HEK293 (cell line): ENCODE results near the gene SHCBP1L.
A peak's percentile ranks its signal among the peaks of the same experiment; 100 is the strongest.

Experiments
- CTCF ChIA-PET: fragments of 350-600 bp; formaldehyde crosslinking; extraction: SDS; loops from one replicate; lab custom pipeline; 2021; ENCODE audit warnings: antibody characterized with exemption; lab: Yijun Ruan, JAX
- POLR2A ChIA-PET: fragments of 300-600 bp; formaldehyde crosslinking; extraction: SDS; loops from one replicate; lab custom pipeline; 2020; ENCODE audit warnings: antibody characterized with exemption, inconsistent platforms; lab: Yijun Ruan, JAX
- H3K27ac ChIP-seq: fragments of 200-500 bp; sonication (Bioruptor generic); 2 replicates; pipeline ENCODE4 v1.5.1; 2014; ENCODE audit warnings: low read depth, low read length, control low read depth, inconsistent platforms; ENCODE audit errors: extremely low read depth
- H3K36me3 ChIP-seq, 2 experiments: fragments of 200-500 bp in 1 of 2; sonication (Bioruptor generic) in 1 of 2; 1 replicate in 1 of 2; 2 replicates in 1 of 2; pipeline ENCODE4 v1.5.1; 2014 to 2017; ENCODE audit warnings: inconsistent platforms in 2 of 2, low read length in 2 of 2; ENCODE audit not compliant: control insufficient read depth in 2 of 2, insufficient read depth in 1 of 2
- H3K4me1 ChIP-seq: fragments of 200-500 bp; sonication (Bioruptor generic); 2 replicates; pipeline ENCODE4 v1.5.1; 2014; ENCODE audit warnings: mild to moderate bottlenecking, low read length, inconsistent platforms; ENCODE audit not compliant: control insufficient read depth, insufficient read depth
- H3K4me3 ChIP-seq: 2 replicates; pipeline ENCODE4 v1.5.1; 2011; ENCODE audit warnings: low read depth, mild to moderate bottlenecking, control low read depth, low read length, moderate library complexity
- H3K9me3 ChIP-seq: fragments of 200-500 bp; sonication (Bioruptor generic); 2 replicates; pipeline ENCODE4 v1.5.1; 2014; ENCODE audit warnings: low read depth, low read length, inconsistent platforms; ENCODE audit not compliant: control insufficient read depth, insufficient read depth
- GLIS2 ChIP-seq: fragments of 450-650 bp; formaldehyde crosslinking; IDR thresholded peaks from 2 replicates; pipeline ENCODE4 v1.5.1; 2016; ENCODE audit warnings: missing biosample characterization, missing genetic modification characterization
- KLF1 ChIP-seq: fragments of 450-650 bp; formaldehyde crosslinking; IDR thresholded peaks from 2 replicates; pipeline ENCODE4 v1.5.1; 2016; ENCODE audit warnings: missing biosample characterization, missing genetic modification characterization
- MZF1 ChIP-seq: fragments of 450-650 bp; formaldehyde crosslinking; IDR thresholded peaks from 2 replicates; pipeline ENCODE4 v1.5.1; 2017; ENCODE audit warnings: missing biosample characterization, missing genetic modification characterization, borderline replicate concordance
- PRDM1 ChIP-seq: fragments of 450-650 bp; formaldehyde crosslinking; IDR thresholded peaks from 2 replicates; pipeline ENCODE4; 2016; ENCODE audit warnings: missing biosample characterization, missing genetic modification characterization
- RBAK ChIP-seq: fragments of 450-650 bp; formaldehyde crosslinking; IDR thresholded peaks from 2 replicates; pipeline ENCODE4 v1.5.1; 2016; ENCODE audit warnings: missing biosample characterization, missing genetic modification characterization
- SALL2 ChIP-seq: fragments of 450-650 bp; formaldehyde crosslinking; IDR thresholded peaks from 2 replicates; pipeline ENCODE4 v1.5.0; 2017; ENCODE audit warnings: missing biosample characterization, mild to moderate bottlenecking, missing genetic modification characterization, borderline replicate concordance
- SCRT1 ChIP-seq: fragments of 450-650 bp; formaldehyde crosslinking; IDR thresholded peaks from 2 replicates; pipeline ENCODE4 v1.5.1; 2016; ENCODE audit warnings: missing biosample characterization, missing genetic modification characterization, borderline replicate concordance
- SCRT2 ChIP-seq: fragments of 450-650 bp; formaldehyde crosslinking; IDR thresholded peaks from 2 replicates; pipeline ENCODE4 v1.5.1; 2016; ENCODE audit warnings: missing biosample characterization, missing genetic modification characterization
- ZBTB7A ChIP-seq: fragments of 450-650 bp; formaldehyde crosslinking; IDR thresholded peaks from 2 replicates; pipeline ENCODE4 v1.5.1; 2016; ENCODE audit warnings: low read depth, missing biosample characterization, missing genetic modification characterization
- ZNF132 ChIP-seq: fragments of 450-650 bp; formaldehyde crosslinking; IDR thresholded peaks from 2 replicates; pipeline ENCODE4 v1.5.1; 2017; ENCODE audit warnings: missing biosample characterization, missing genetic modification characterization, borderline replicate concordance
- ZNF19 ChIP-seq: fragments of 450-650 bp; formaldehyde crosslinking; IDR thresholded peaks from 2 replicates; pipeline ENCODE4; 2016; ENCODE audit warnings: missing biosample characterization, missing genetic modification characterization, low read depth
- ZNF202 ChIP-seq: fragments of 450-650 bp; formaldehyde crosslinking; IDR thresholded peaks from 2 replicates; pipeline ENCODE4 v1.5.1; 2016; ENCODE audit warnings: missing biosample characterization, missing genetic modification characterization, borderline replicate concordance
- ZNF24 ChIP-seq: fragments of 450-650 bp; formaldehyde crosslinking; IDR thresholded peaks from 2 replicates; pipeline ENCODE4 v1.5.1; 2016; ENCODE audit warnings: missing biosample characterization, missing genetic modification characterization
- ZNF549 ChIP-seq: fragments of 450-650 bp; IDR thresholded peaks from 2 replicates; pipeline ENCODE4 v1.5.1; 2018; ENCODE audit warnings: missing biosample characterization, missing genetic modification characterization, mild to moderate bottlenecking, inconsistent platforms, moderate library complexity
- ZNF561 ChIP-seq: fragments of 450-650 bp; IDR thresholded peaks from 2 replicates; pipeline ENCODE4 v1.5.1; 2018; ENCODE audit warnings: missing biosample characterization, missing genetic modification characterization, borderline replicate concordance
- ZNF600 ChIP-seq: fragments of 450-650 bp; formaldehyde crosslinking; IDR thresholded peaks from 2 replicates; pipeline ENCODE4 v1.5.1; 2016; ENCODE audit warnings: missing biosample characterization, missing genetic modification characterization
- ZNF654 ChIP-seq: fragments of 450-650 bp; formaldehyde crosslinking; IDR thresholded peaks from 2 replicates; pipeline ENCODE4 v1.5.1; 2016; ENCODE audit warnings: low read depth, missing biosample characterization, missing genetic modification characterization
- TF ChIP-seq, protein P1 (sequence below): fragments of 450-650 bp; formaldehyde crosslinking; IDR thresholded peaks from 2 replicates; pipeline ENCODE4 v1.5.1; 2016; ENCODE audit warnings: missing biosample characterization, missing genetic modification characterization
- TF ChIP-seq, protein P2 (sequence below): fragments of 450-650 bp; formaldehyde crosslinking; IDR thresholded peaks from 2 replicates; pipeline ENCODE4 v1.5.1; 2016; ENCODE audit warnings: missing biosample characterization, missing genetic modification characterization

SHCBP1L gene

DNA sequence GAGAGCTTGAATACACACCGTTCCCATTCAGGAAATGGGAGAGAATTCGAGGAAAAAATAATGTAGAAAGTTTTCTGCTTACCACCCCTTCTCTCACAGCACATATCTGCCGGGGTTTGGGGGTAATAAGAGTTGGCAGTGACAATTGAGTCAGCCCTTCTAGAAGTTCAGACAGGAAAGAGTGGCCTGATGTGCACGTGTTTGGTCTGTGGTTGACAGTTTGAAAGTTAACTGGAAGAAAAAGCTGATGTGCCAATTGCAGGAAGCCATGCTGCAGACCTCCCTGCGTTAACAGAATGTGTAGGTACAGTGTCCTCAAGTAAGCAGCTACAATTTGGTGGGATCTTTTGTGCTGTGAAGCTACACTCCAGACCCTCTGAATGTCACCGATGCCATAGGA lies 63.0 kb downstream of the SHCBP1L start:
- Histone ChIP-seq H3K36me3 (peaks cover 37 to 50% of the 10 kb centered on the region in 2 experiments), H3K9me3 (no peaks in the 10 kb centered on the region), H3K4me1 (no peaks in the 10 kb centered on the region), H3K4me3 (no peak overlapping the region), H3K27ac (no peak overlapping the region)
- ChIA-PET CTCF (no interaction called here), POLR2A (interaction anchor here (0.6 kb wide), 1 partner anchor 64 kb away, joined by 3 read pairs; no protein-coding TSS in a partner anchor)
- 0 out of 2 replicates have a peak, but pooled peaks have one; percentile 31 for TF ChIP-seq PRDM1 (tag by site-specific recombination)
- TF ChIP-seq ZNF19 = no peak
- no peak for TF ChIP-seq SALL2 (tag by site-specific recombination)
- TF ChIP-seq GLIS2 (tag by site-specific recombination) = no peak
- TF ChIP-seq, protein P1, sequence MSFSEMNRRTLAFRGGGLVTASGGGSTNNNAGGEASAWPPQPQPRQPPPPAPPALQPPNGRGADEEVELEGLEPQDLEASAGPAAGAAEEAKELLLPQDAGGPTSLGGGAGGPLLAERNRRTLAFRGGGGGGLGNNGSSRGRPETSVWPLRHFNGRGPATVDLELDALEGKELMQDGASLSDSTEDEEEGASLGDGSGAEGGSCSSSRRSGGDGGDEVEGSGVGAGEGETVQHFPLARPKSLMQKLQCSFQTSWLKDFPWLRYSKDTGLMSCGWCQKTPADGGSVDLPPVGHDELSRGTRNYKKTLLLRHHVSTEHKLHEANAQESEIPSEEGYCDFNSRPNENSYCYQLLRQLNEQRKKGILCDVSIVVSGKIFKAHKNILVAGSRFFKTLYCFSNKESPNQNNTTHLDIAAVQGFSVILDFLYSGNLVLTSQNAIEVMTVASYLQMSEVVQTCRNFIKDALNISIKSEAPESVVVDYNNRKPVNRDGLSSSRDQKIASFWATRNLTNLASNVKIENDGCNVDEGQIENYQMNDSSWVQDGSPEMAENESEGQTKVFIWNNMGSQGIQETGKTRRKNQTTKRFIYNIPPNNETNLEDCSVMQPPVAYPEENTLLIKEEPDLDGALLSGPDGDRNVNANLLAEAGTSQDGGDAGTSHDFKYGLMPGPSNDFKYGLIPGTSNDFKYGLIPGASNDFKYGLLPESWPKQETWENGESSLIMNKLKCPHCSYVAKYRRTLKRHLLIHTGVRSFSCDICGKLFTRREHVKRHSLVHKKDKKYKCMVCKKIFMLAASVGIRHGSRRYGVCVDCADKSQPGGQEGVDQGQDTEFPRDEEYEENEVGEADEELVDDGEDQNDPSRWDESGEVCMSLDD (tag by site-specific recombination) = no peak
- TF ChIP-seq ZNF549 = no peak
- no peak for TF ChIP-seq ZBTB7A (tag by site-specific recombination)

DNA sequence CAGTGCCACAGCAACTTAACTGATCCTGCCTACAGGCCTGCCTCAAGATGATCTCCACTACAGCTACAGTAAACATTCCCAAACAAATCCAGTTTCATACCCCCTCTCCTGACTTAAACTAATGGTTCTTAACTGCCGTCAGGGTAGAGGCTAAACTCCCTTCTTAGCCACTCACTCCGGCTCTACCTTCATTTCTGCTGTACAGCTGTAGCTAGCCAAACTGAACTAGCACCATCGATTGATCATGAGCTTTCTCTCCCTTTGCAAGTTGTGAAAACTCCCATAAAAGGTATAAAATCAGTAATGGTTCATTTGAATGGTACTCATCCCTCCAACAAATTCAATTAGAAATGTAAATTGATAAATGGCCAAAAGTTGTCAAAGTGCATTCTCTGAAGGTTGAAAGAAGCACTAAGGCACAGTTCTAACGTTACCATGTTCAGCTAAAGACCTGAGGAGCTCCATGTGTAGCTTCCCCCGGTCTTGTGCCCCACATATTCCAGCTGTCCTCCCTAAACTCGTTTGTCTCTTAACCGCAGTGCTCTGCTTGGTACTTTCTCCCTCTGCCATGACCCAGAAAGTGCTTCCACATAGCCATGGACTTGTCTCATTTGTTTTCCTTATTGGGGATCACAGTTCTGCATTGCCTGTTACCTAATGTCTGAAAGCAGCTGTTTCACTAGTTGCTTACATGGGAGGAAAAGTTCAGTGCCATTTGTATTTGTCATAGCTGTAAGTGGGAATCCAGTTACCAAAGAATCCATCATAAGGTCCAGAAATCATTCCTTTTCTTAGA lies 64.0 kb downstream of the SHCBP1L start:
- H3K36me3 ChIP-seq = peaks cover 46 to 60% of the 10 kb centered on the region in 2 experiments
- no peaks in the 10 kb centered on the region for H3K9me3 ChIP-seq
- H3K27ac ChIP-seq = no peak overlapping the region
- ChIA-PET POLR2A (no interaction called here), CTCF (interaction anchor here (0.6 to 0.7 kb wide), 2 partner anchors 22 to 143 kb away, joined by 3 read pairs; no protein-coding TSS in a partner anchor)
- no peaks in the 10 kb centered on the region for H3K4me1 ChIP-seq
- H3K4me3 ChIP-seq = no peak overlapping the region
- TF ChIP-seq ZNF654 (tag by site-specific recombination) (no peak), KLF1 (no peak), RBAK (no peak), ZNF561 (tag by site-specific recombination) (no peak), SCRT2 (tag by site-specific recombination) (peak; percentile 73), ZNF600 (tag by site-specific recombination) (peak; percentile 66), MZF1 (tag by site-specific recombination) (0 out of 2 replicates have a peak, but pooled peaks have one; percentile 56), PRDM1 (tag by site-specific recombination) (peak; percentile 71), SCRT1 (tag by site-specific recombination) (0 out of 2 replicates have a peak, but pooled peaks have one; percentile 15), ZNF24 (no peak)
- TF ChIP-seq, protein P2, sequence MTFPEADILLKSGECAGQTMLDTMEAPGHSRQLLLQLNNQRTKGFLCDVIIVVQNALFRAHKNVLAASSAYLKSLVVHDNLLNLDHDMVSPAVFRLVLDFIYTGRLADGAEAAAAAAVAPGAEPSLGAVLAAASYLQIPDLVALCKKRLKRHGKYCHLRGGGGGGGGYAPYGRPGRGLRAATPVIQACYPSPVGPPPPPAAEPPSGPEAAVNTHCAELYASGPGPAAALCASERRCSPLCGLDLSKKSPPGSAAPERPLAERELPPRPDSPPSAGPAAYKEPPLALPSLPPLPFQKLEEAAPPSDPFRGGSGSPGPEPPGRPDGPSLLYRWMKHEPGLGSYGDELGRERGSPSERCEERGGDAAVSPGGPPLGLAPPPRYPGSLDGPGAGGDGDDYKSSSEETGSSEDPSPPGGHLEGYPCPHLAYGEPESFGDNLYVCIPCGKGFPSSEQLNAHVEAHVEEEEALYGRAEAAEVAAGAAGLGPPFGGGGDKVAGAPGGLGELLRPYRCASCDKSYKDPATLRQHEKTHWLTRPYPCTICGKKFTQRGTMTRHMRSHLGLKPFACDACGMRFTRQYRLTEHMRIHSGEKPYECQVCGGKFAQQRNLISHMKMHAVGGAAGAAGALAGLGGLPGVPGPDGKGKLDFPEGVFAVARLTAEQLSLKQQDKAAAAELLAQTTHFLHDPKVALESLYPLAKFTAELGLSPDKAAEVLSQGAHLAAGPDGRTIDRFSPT (tag by site-specific recombination) = no peak

DNA sequence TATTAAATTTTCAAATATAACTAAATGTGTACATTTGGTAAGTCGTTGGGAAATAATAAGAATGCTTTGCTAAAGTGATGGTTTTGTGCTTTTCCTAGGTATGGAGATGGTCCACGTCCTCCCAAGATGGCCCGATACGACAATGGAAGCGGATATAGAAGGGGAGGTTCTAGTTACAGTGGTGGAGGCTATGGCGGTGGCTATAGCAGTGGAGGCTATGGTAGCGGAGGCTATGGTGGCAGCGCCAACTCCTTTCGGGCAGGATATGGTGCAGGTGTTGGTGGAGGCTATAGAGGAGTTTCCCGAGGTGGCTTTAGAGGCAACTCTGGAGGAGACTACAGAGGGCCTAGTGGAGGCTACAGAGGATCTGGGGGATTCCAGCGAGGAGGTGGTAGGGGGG lies 66.0 kb downstream of the SHCBP1L start:
- TF ChIP-seq ZNF132 (tag by site-specific recombination) (no peak), ZNF600 (tag by site-specific recombination) (0 out of 2 replicates have a peak, but pooled peaks have one; percentile 30), ZNF202 (tag by site-specific recombination) (peak; percentile 80; the same call in 1 of the 2 replicates)
- TF ChIP-seq, all 188 proteins: peak for 2
- no peak overlapping the region for H3K27ac ChIP-seq
- no peaks in the 10 kb centered on the region for H3K4me1 ChIP-seq
- H3K4me3 ChIP-seq = no peak overlapping the region
- POLR2A ChIA-PET = no interaction called here
- CTCF ChIA-PET = no interaction called here
- no peaks in the 10 kb centered on the region for H3K9me3 ChIP-seq
- H3K36me3 ChIP-seq = peaks cover 63 to 80% of the 10 kb centered on the region in 2 experiments
